AG08396 (cell line): ENCODE data around the gene SIGLEC6.

ENCODE experiments used
- DNase-seq: peaks from one replicate; pipeline ENCODE4 v3.0.0; 2012; ENCODE audit warnings: low spot score, mixed read lengths

The SIGLEC6 gene

GRCh38 chr19:51473009-51473707 lies 58.3 kb downstream of the SIGLEC6 start:
- peak; percentile 69 for DNase-seq

- no peak for DNase-seq
These were observed 58.9 kb downstream of the SIGLEC6 start for GRCh38 chr19:51472607-51473006.

GRCh38 chr19:51471527-51471926 lies 59.9 kb downstream of the SIGLEC6 start:
- DNase-seq = no peak

GRCh38 chr19:51470966-51471365 lies 60.5 kb downstream of the SIGLEC6 start:
- no peak for DNase-seq

- DNase-seq = no peak
These were observed 61.8 kb downstream of the SIGLEC6 start for GRCh38 chr19:51469629-51470028.

GRCh38 chr19:51469162-51469561 lies 62.3 kb downstream of the SIGLEC6 start:
- DNase-seq = no peak

GRCh38 chr19:51468545-51468920 lies 62.9 kb downstream of the SIGLEC6 start:
- DNase-seq = no peak

GRCh38 chr19:51467864-51468544 lies 63.5 kb downstream of the SIGLEC6 start:
- no peak for DNase-seq
